ENCODE results near the gene FBLN5. TPM values are rescaled to one million over a fixed set of nuclear protein-coding genes. Genes with fewer than 3 reads are reported as not detected.

FBLN5 gene
- total RNA-seq, 4 donors from 2014 or later = 109 to 215 (median 186) TPM

DNA sequence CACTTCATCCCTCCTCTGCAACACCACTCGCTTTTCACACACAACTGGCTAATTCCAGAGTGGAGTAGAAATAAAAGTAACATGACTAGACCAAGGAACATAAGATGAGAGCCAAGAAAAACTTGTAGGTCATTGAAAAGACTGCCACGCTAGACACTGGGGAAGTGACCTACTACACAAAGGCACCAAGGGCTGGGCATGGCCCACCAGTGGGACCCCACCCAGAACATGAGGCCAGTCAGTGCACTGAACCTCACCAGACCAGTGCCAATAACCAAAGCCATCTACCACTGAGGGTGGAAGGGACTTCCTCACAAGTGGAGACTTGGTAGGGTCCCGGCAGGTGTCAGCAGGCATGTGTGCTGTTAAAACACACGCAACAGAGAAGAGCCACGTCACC lies 19.7 kb downstream of the FBLN5 start:
- TF ChIP-seq POLR2A (IDR thresholded peaks at IDR 0.05) = no peak
- TF ChIP-seq, protein P1, sequence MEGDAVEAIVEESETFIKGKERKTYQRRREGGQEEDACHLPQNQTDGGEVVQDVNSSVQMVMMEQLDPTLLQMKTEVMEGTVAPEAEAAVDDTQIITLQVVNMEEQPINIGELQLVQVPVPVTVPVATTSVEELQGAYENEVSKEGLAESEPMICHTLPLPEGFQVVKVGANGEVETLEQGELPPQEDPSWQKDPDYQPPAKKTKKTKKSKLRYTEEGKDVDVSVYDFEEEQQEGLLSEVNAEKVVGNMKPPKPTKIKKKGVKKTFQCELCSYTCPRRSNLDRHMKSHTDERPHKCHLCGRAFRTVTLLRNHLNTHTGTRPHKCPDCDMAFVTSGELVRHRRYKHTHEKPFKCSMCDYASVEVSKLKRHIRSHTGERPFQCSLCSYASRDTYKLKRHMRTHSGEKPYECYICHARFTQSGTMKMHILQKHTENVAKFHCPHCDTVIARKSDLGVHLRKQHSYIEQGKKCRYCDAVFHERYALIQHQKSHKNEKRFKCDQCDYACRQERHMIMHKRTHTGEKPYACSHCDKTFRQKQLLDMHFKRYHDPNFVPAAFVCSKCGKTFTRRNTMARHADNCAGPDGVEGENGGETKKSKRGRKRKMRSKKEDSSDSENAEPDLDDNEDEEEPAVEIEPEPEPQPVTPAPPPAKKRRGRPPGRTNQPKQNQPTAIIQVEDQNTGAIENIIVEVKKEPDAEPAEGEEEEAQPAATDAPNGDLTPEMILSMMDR (IDR thresholded peaks at IDR 0.05) = no peak
- TF ChIP-seq EP300 (IDR thresholded peaks at IDR 0.05) = no peak
- H3K27me3 ChIP-seq = no peaks in the 10 kb centered on the region
- no peaks in the 10 kb centered on the region for H3K36me3 ChIP-seq
- H3K4me3 ChIP-seq = no peak overlapping the region
- no peaks in the 10 kb centered on the region for H3K9me3 ChIP-seq
- WGBS, 2 donors = 82 to 89% methylated on average over 5 of the region's 5 CpGs
- peak overlapping the region in 2 of 4 donors; percentile 8 to 27 for H3K27ac ChIP-seq
- DNase-seq (ENCODE audit: low spot score in 2 of 2) = no peak
- H3K4me1 ChIP-seq = peaks cover 0 to 57% (median 11%) of the 10 kb centered on the region in 4 donors

DNA sequence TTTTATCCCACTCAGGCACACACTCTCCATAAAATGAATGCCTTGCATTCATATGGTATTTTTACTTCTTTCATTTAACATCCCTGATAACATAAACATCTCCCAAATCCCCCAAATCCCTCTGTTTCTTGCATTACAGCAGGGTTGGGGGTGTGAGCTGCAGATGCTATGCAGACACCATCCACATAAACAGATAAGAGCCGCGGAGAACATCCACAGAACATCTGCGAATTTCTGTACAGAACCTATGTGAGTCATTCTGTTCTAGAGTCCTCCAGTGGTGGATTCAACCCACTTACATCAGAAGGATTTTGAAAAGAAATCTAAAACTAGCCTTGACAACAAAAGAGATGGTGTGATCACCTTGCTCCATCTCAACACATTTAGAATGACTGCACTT lies 20.3 kb downstream of the FBLN5 start:
- H3K27me3 ChIP-seq = no peaks in the 10 kb centered on the region
- H3K9me3 ChIP-seq = no peaks in the 10 kb centered on the region
- TF ChIP-seq, protein P1 (IDR thresholded peaks at IDR 0.05) = no peak
- TF ChIP-seq EP300 (IDR thresholded peaks at IDR 0.05) = no peak
- TF ChIP-seq POLR2A (IDR thresholded peaks at IDR 0.05) = no peak
- H3K4me3 ChIP-seq = no peak overlapping the region
- no peak for DNase-seq (ENCODE audit: low spot score in 2 of 2)
- no peaks in the 10 kb centered on the region for H3K36me3 ChIP-seq
- 89 to 94% methylated on average over 3 of the region's 3 CpGs for WGBS, 2 donors
- peaks cover 0 to 59% (median 11%) of the 10 kb centered on the region in 4 donors for H3K4me1 ChIP-seq
- peak overlapping the region in 2 of 4 donors; percentile 3 to 15 for H3K27ac ChIP-seq

DNA sequence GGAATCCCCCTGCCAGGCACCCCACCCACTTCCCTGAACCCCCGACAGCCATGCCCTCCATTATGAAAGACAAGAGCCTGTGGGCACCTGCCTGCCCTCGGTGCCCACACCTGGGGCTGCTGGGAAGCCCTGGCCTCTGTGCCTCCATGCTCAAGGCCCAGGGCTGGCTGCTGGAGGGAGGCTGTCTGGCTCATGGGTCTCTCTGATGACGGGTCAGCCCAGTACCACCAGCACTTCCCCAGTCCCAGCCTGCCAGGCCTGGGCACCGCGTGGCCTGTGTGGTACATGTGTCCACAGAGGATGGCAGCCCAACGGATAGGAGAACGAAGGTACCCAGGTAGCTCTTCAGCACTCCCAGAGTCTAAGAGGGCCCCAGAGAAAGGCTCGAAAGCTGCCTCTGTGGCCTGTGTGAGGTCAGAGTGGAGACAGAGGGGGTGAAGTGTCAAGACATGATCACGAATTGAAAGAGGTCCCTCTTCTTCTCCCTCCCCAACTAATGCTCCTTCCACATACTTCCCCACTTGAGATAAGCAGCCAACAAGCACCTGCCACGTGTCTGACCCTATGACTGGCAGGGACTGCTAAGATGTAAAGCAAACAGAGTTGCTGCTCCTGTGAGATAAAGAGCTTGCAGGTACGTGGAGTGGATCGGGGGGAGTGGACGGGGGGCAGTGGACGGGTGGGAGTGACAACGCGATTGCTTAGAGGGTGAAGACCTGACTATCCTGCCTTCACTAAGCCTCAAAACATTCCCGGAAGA lies 21.2 kb downstream of the FBLN5 start:
- DNase-seq (ENCODE audit: low spot score in 2 of 2) = no peak
- peak overlapping the region in 3 of 4 donors; percentile 17 to 79 (median 79) for H3K27ac ChIP-seq
- no peaks in the 10 kb centered on the region for H3K36me3 ChIP-seq
- WGBS, 2 donors = 83 to 85% methylated on average over 15 to 17 of the region's 17 CpGs
- H3K4me1 ChIP-seq = peaks cover 0 to 67% (median 13%) of the 10 kb centered on the region in 4 donors
- no peaks in the 10 kb centered on the region for H3K27me3 ChIP-seq
- no peaks in the 10 kb centered on the region for H3K9me3 ChIP-seq
- no peak overlapping the region for H3K4me3 ChIP-seq
- TF ChIP-seq POLR2A (IDR thresholded peaks at IDR 0.05) = no peak
- TF ChIP-seq, protein P1 (IDR thresholded peaks at IDR 0.05) = no peak
- TF ChIP-seq EP300 (IDR thresholded peaks at IDR 0.05) = no peak

DNA sequence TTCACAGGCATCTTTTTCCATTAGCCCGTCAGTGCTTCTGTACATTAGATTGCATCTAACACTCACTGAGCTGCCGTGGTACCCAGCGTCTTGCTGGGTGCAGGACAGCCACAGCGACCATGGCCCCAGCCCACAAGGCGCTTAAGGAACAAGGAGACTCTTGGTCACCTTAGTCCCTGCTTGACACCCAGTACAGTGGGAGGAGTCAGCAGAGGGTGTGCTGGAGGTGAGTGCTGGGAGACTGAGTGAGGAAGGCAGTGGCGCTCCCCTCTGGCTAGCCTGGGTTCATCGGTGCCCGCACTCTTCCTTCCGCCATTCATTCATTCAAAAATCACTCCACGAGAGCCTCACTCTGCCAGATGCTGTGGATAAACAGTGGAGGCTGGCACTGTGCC lies 21.8 kb downstream of the FBLN5 start:
- DNase-seq (ENCODE audit: low spot score in 2 of 2) = no peak
- Histone ChIP-seq H3K27ac (peak overlapping the region in 3 of 4 donors; percentile 17 to 79 (median 79)), H3K36me3 (no peaks in the 10 kb centered on the region), H3K4me3 (no peak overlapping the region), H3K9me3 (no peaks in the 10 kb centered on the region), H3K4me1 (peaks cover 0 to 71% (median 14%) of the 10 kb centered on the region in 4 donors), H3K27me3 (no peaks in the 10 kb centered on the region)
- 74 to 87% methylated on average over 10 of the region's 10 CpGs for WGBS, 2 donors
- TF ChIP-seq, protein P1 (IDR thresholded peaks at IDR 0.05) = no peak
- TF ChIP-seq EP300 (IDR thresholded peaks at IDR 0.05) = no peak
- no peak for TF ChIP-seq POLR2A (IDR thresholded peaks at IDR 0.05)

DNA sequence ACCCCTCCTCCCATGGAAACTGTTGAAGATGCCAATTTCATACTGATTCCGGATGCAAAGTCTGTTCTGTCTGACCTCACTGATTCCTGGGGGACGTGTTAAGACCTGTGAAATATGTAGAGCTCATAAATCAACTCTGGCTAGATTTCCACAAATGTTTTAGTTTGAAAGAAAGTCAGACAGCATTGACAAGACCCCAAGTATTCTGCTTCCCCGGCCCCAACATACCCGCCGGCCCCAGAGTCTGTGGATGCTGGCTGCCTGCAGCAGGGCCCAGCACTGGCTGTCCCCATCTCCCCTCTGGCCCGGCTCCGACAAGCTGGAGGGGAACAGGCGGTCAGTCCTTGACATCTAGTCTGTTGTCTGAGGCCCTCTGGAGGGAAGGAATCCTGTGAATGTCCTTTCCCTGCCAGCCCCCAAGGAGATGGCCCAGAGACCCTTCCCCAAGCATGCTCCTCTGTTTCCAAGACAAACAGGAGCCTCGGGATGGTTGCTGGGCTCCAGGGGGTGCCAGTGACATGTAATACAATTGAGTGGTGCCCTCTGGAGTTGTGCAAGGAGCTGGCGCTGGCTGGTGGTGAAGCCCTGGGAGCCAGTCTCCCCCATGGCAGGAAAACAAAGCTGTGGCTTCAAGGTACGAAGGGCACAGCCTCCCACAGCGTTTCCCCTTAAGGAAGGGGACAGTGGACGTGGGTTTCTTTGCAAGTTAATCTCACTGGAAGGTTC lies 22.3 kb downstream of the FBLN5 start:
- Histone ChIP-seq H3K36me3 (no peaks in the 10 kb centered on the region), H3K9me3 (no peaks in the 10 kb centered on the region), H3K27me3 (no peaks in the 10 kb centered on the region), H3K4me1 (peaks cover 0 to 72% (median 18%) of the 10 kb centered on the region in 4 donors), H3K4me3 (no peak overlapping the region), H3K27ac (peak overlapping the region in 3 of 4 donors; percentile 17 to 79 (median 79))
- WGBS, 2 donors = 37 to 40% methylated on average over 11 to 12 of the region's 13 CpGs
- no peak for DNase-seq (ENCODE audit: low spot score in 2 of 2)
- TF ChIP-seq EP300 (IDR thresholded peaks at IDR 0.05) = no peak
- TF ChIP-seq, protein P1 (IDR thresholded peaks at IDR 0.05) = no peak
